COR-L47 (cell line): ENCODE measurements around the gene GAD1.

Experiments used
- DNase-seq: peaks from one replicate; lab custom pipeline; 2025; lab: John Stamatoyannopoulos, UW

Gene GAD1

GRCh38 chr2:170845343-170845742 is 28.7 kb downstream of the GAD1 start:
- no peak for DNase-seq

GRCh38 chr2:170846314-170846713 is 29.6 kb downstream of the GAD1 start:
- DNase-seq = no peak

- no peak for DNase-seq
Observed at GRCh38 chr2:170847716-170848115, 31.0 kb downstream of the GAD1 start.

- DNase-seq = no peak
Observed at GRCh38 chr2:170848587-170848986, 31.9 kb downstream of the GAD1 start.

- no peak for DNase-seq
Observed at GRCh38 chr2:170850251-170850650, 33.6 kb downstream of the GAD1 start.

GRCh38 chr2:170851635-170852034 is 34.9 kb downstream of the GAD1 start:
- DNase-seq = no peak

- DNase-seq = no peak
Observed at GRCh38 chr2:170856066-170856465, 39.4 kb downstream of the GAD1 start.

GRCh38 chr2:170862286-170862902 is 45.7 kb downstream of the GAD1 start:
- no peak for DNase-seq

- no peak for DNase-seq
Observed at GRCh38 chr2:170863087-170863486, 46.4 kb downstream of the GAD1 start.

GRCh38 chr2:170869036-170869435 is 52.3 kb downstream of the GAD1 start:
- no peak for DNase-seq

- no peak for DNase-seq
Observed at GRCh38 chr2:170869461-170869860, 52.8 kb downstream of the GAD1 start.

GRCh38 chr2:170873035-170873692 is 56.5 kb downstream of the GAD1 start:
- DNase-seq = peak; percentile 66

- DNase-seq = no peak
Observed at GRCh38 chr2:170878066-170878465, 61.4 kb downstream of the GAD1 start.

- DNase-seq = no peak
Observed at GRCh38 chr2:170878505-170878904, 61.8 kb downstream of the GAD1 start.

GRCh38 chr2:170881840-170882239 is 65.2 kb downstream of the GAD1 start:
- no peak for DNase-seq

GRCh38 chr2:170882758-170883157 is 66.1 kb downstream of the GAD1 start:
- no peak for DNase-seq

GRCh38 chr2:170883683-170884082 is 67.0 kb downstream of the GAD1 start:
- DNase-seq = no peak

- DNase-seq = no peak
Observed at GRCh38 chr2:170885130-170885791, 68.6 kb downstream of the GAD1 start.

- no peak for DNase-seq
Observed at GRCh38 chr2:170886386-170886785, 69.7 kb downstream of the GAD1 start.

- DNase-seq = no peak
Observed at GRCh38 chr2:170887496-170887895, 70.8 kb downstream of the GAD1 start.

GRCh38 chr2:170887896-170888295 is 71.2 kb downstream of the GAD1 start:
- no peak for DNase-seq

GRCh38 chr2:170891893-170892292 is 75.2 kb downstream of the GAD1 start:
- no peak for DNase-seq

GRCh38 chr2:170892391-170892951 is 75.8 kb downstream of the GAD1 start:
- DNase-seq = no peak
